MCF 10A (cell line): ENCODE data around the gene GP9. TPM values are rescaled to one million over a fixed set of nuclear protein-coding genes. Genes with fewer than 3 reads are reported as not detected.
A peak's percentile ranks its signal among the peaks of the same experiment; 100 is the strongest.

Source experiments
- BruUV-seq: library from RNA; stranded (reverse); fragments of 400-500 nt; replicated peaks from 2 replicates; lab custom pipeline; 2021; lab: Mats Ljungman, UMichigan
- CTCF ChIA-PET: fragments of 300-600 bp; sonication (Branson Sonifier 250); formaldehyde crosslinking; extraction: SDS; loops from one replicate; lab custom pipeline; 2021; ENCODE audit warnings: antibody characterized with exemption, inconsistent platforms; lab: Yijun Ruan, JAX
- POLR2A ChIA-PET: fragments of 300-600, 350-650 bp; sonication (Branson Sonifier 250); formaldehyde crosslinking; extraction: SDS; loops from one replicate; lab custom pipeline; 2020; ENCODE audit warnings: antibody characterized with exemption, inconsistent platforms; lab: Yijun Ruan, JAX
- DNase-seq: peaks from one replicate; pipeline ENCODE4 v3.0.0-alpha.2; 2018; ENCODE audit not compliant: unreplicated experiment
- H3K27ac Mint-ChIP-seq: one replicate; pipeline ENCODE4 v1.8.0; 2022; ENCODE audit warnings: mild to moderate bottlenecking, low read depth, mixed read lengths; ENCODE audit not compliant: unreplicated experiment
- H3K27me3 Mint-ChIP-seq: one replicate; pipeline ENCODE4 v1.8.0; 2022; ENCODE audit warnings: mixed read lengths; ENCODE audit not compliant: insufficient read depth, unreplicated experiment
- H3K36me3 Mint-ChIP-seq: one replicate; pipeline ENCODE4 v1.8.0; 2022; ENCODE audit warnings: mild to moderate bottlenecking, moderate library complexity, mixed read lengths; ENCODE audit not compliant: insufficient read depth, unreplicated experiment
- H3K4me1 Mint-ChIP-seq: one replicate; pipeline ENCODE4 v1.8.0; 2022; ENCODE audit warnings: mixed read lengths; ENCODE audit not compliant: insufficient read depth, unreplicated experiment
- H3K4me3 Mint-ChIP-seq: one replicate; pipeline ENCODE4 v1.8.0; 2022; ENCODE audit warnings: mild to moderate bottlenecking, moderate library complexity, mixed read lengths; ENCODE audit not compliant: unreplicated experiment
- H3K9me3 Mint-ChIP-seq: one replicate; pipeline ENCODE4 v1.8.0; 2022; ENCODE audit warnings: mixed read lengths; ENCODE audit not compliant: unreplicated experiment
- intact Hi-C: fragments of 100-400 bp; cut with micrococcal nuclease; formaldehyde crosslinking; loops from 2 replicates; pipeline ENCODE4 v1.14.1; 2022
- total RNA-seq: library from RNA; stranded (reverse); gene quantifications from 2 replicates; pipeline ENCODE4 v1.2.3, GENCODE V29; 2022
- TF ChIP-seq, protein P1 (sequence below): fragments of 200-600 bp; IDR thresholded peaks from one replicate; pipeline ENCODE4 v1.8.0; 2022; ENCODE audit warnings: antibody characterized with exemption, mild to moderate bottlenecking; ENCODE audit not compliant: unreplicated experiment

GP9 gene
- total RNA-seq, 1 experiment from 2014 or later: not detected

DNA sequence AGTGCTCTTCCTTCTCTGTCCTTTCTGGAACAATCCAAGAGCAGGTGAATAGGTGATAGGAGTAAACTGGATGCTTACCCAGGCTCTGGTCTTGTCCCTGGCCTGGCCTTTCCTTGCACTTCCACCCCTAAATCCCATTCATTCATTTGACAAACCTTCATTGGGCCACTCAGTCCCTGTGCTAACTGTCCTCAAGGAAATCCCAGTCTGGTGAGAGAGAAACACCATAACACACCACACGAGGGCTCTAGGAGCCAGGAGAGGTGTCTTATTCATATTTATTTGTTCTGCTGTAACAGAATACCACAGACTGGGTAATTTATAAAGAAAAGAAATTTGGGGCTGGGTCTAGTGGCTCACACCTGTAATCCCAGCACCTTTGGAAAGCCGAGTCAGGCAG lies 36.7 kb upstream of the GP9 start:
- intact Hi-C loops: loop anchor here (10.0 kb wide), 1 partner anchor 221 kb away; the partner anchor contains the start of gene COPG1
- Mint-ChIP-seq H3K4me3 (no peak overlapping the region), H3K4me1 (no peaks in the 10 kb centered on the region), H3K36me3 (no peaks in the 10 kb centered on the region), H3K27me3 (peaks cover 16% of the 10 kb centered on the region), H3K27ac (no peak overlapping the region), H3K9me3 (no peaks in the 10 kb centered on the region)
- no TSS peak for BruUV-seq
- ChIA-PET POLR2A (no interaction called here), CTCF (interaction anchor here (0.6 to 1.1 kb wide), 4 partner anchors 9 to 55 kb away, joined by 4 to 8 read pairs (median 4); no protein-coding TSS in a partner anchor)
- TF ChIP-seq, protein P1, sequence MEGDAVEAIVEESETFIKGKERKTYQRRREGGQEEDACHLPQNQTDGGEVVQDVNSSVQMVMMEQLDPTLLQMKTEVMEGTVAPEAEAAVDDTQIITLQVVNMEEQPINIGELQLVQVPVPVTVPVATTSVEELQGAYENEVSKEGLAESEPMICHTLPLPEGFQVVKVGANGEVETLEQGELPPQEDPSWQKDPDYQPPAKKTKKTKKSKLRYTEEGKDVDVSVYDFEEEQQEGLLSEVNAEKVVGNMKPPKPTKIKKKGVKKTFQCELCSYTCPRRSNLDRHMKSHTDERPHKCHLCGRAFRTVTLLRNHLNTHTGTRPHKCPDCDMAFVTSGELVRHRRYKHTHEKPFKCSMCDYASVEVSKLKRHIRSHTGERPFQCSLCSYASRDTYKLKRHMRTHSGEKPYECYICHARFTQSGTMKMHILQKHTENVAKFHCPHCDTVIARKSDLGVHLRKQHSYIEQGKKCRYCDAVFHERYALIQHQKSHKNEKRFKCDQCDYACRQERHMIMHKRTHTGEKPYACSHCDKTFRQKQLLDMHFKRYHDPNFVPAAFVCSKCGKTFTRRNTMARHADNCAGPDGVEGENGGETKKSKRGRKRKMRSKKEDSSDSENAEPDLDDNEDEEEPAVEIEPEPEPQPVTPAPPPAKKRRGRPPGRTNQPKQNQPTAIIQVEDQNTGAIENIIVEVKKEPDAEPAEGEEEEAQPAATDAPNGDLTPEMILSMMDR: no peak
- DNase-seq: peak; percentile 43

DNA sequence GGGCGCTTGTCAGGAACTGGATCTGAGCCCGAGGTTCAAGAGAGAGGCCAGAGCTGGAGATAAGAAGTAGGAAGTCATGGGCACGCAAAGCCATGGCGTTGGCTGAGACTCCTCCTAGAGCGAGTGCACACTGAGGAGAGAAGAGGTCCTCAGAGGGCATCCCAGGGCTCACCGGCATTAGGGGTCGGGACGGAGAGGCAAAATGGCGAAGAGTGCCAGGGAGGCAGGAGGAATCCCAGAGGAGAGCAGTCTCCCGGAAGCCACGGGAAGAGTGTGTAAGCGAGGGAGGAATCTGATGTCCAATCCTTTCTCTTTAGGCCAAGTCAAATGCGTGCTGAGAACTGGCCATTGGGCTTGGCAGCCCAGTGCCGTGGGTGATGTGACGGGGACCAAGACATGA lies 35.5 kb upstream of the GP9 start:
- ChIA-PET POLR2A (interaction anchor here (2.4 kb wide), 1 partner anchor 8 kb away, joined by 6 read pairs; no protein-coding TSS in a partner anchor), CTCF (interaction anchor here (0.9 to 1.1 kb wide), 2 partner anchors 28 to 55 kb away, joined by 8 to 11 read pairs; no protein-coding TSS in a partner anchor)
- no peaks in the 10 kb centered on the region for H3K9me3 Mint-ChIP-seq
- H3K4me3 Mint-ChIP-seq: no peak overlapping the region
- no peaks in the 10 kb centered on the region for H3K36me3 Mint-ChIP-seq
- no TSS peak for BruUV-seq
- H3K27ac Mint-ChIP-seq: no peak overlapping the region
- peaks cover 16% of the 10 kb centered on the region for H3K27me3 Mint-ChIP-seq
- DNase-seq: no peak
- H3K4me1 Mint-ChIP-seq: no peaks in the 10 kb centered on the region
- TF ChIP-seq, protein P1: no peak
- intact Hi-C loops: loop anchor here (10.0 kb wide), 1 partner anchor 220 kb away; the partner anchor contains the start of gene COPG1

DNA sequence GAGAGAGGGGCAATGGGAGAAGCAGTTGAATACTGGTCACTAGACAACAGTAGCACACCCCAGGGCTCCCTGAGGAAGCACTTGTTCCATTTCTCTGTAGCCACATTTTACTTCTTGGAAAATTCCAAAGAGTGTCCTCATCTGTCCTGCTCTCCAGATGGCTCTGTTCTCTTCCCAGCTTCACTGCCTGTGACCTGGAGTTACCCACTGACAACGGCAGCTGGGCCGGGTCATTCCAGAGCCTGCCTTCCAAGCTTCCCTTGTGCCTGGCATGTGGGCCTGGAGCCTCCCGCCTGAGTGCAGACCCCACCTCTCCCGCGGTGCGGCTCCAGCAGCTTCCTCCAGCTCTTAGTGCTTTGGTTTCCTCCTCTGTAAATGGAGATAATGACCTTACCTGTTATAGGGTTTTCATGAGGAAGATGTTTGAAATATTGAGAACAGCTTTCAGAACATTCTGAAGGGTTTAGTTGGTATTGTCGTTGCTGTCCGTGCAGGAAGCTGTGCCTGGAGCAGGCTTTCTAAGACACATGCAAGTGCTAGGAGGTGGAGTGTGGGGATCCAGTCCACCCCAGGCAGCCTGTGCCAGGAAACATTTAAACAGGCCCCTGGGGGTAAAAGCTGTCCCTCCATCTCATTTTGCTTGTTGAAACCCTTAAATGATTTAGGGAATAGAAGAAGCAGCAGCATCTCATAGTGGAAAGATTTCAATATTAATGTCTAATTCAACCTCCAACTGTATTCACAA lies 34.7 kb upstream of the GP9 start:
- H3K36me3 Mint-ChIP-seq: no peaks in the 10 kb centered on the region
- H3K4me3 Mint-ChIP-seq: no peak overlapping the region
- ChIA-PET POLR2A (interaction anchor here (2.4 kb wide), 1 partner anchor 9 kb away, joined by 6 read pairs; no protein-coding TSS in a partner anchor), CTCF (interaction anchor here (0.6 to 1.1 kb wide), 8 partner anchors 10 to 455 kb away, joined by 3 to 11 read pairs (median 4); no protein-coding TSS in a partner anchor)
- BruUV-seq: no TSS peak
- no peaks in the 10 kb centered on the region for H3K9me3 Mint-ChIP-seq
- TF ChIP-seq, protein P1: no peak
- no peaks in the 10 kb centered on the region for H3K4me1 Mint-ChIP-seq
- H3K27me3 Mint-ChIP-seq: peaks cover 16% of the 10 kb centered on the region
- no peak overlapping the region for H3K27ac Mint-ChIP-seq
- DNase-seq: no peak
- intact Hi-C loops: loop anchor here (10.0 kb wide), 1 partner anchor 219 kb away; the partner anchor contains the start of gene COPG1
